SK-N-SH (cell line): Measurements from ENCODE around the gene CACNA1D. TPM values are rescaled to one million over a fixed set of nuclear protein-coding genes. Genes with fewer than 3 reads are reported as not detected.

Experiments
- CTCF ChIA-PET: fragments of 300-600, 350-600 bp; formaldehyde crosslinking; extraction: SDS; loops from one replicate; lab custom pipeline; 2021; lab: Yijun Ruan, JAX
- POLR2A ChIA-PET: fragments of 350-600 bp; sonication (Branson Sonifier 250); formaldehyde crosslinking; extraction: SDS; loops from one replicate; lab custom pipeline; 2020; ENCODE audit warnings: antibody characterized with exemption, inconsistent platforms; lab: Yijun Ruan, JAX
- DNase-seq: peaks from one replicate; pipeline ENCODE4 v3.0.0; 2012
- H2AFZ ChIP-seq: fragments of 200-600 bp; sonication (generic); 2 replicates; pipeline ENCODE4 v1.8.1; 2016; ENCODE audit warnings: antibody characterized with exemption, mild to moderate bottlenecking, low read depth
- H3F3A ChIP-seq: fragments of 200-600 bp; sonication (generic); replicated peaks from 2 replicates; pipeline ENCODE3; 2016; ENCODE audit warnings: antibody characterized with exemption, mild to moderate bottlenecking; ENCODE audit not compliant: insufficient read depth
- H3K27ac ChIP-seq, 2 experiments: fragments of 200-500 bp in 1 of 2; fragments of 200-600 bp in 1 of 2; sonication (Bioruptor generic) in 1 of 2; sonication (generic), shearing (Covaris generic) in 1 of 2; 2 replicates each; pipeline versions ENCODE4 v1.5.1 to v1.6.1; 2014 to 2016; ENCODE audit warnings: low read depth in 2 of 2, inconsistent platforms in 1 of 2, low read length in 1 of 2, mild to moderate bottlenecking in 1 of 2, mixed read lengths in 1 of 2
- H3K27me3 ChIP-seq: fragments of 200-600 bp; sonication (generic), shearing (Covaris generic); 2 replicates; pipeline ENCODE4 v1.6.1; 2016; ENCODE audit warnings: mixed run types; ENCODE audit not compliant: insufficient read depth
- H3K36me3 ChIP-seq, 2 experiments: fragments of 200-500 bp in 1 of 2; fragments of 200-600 bp in 1 of 2; sonication (Bioruptor generic) in 1 of 2; sonication (generic) in 1 of 2; replicated peaks in 1 of 2; 2 replicates each; pipeline versions ENCODE3 to v1.5.1; 2014 to 2016; ENCODE audit warnings: low read length in 1 of 2, mild to moderate bottlenecking in 1 of 2; ENCODE audit not compliant: insufficient read depth in 2 of 2, control insufficient read depth in 1 of 2
- H3K4me1 ChIP-seq, 2 experiments: fragments of 200-500 bp in 1 of 2; fragments of 200-600 bp in 1 of 2; sonication (Bioruptor generic) in 1 of 2; sonication (generic), shearing (Covaris generic) in 1 of 2; 2 replicates each; pipeline versions ENCODE4 v1.5.1 to v1.6.1; 2014 to 2016; ENCODE audit warnings: low read depth in 1 of 2, low read length in 1 of 2, mixed run types in 1 of 2; ENCODE audit not compliant: insufficient read depth in 2 of 2, control insufficient read depth in 1 of 2
- H3K4me2 ChIP-seq: fragments of 200-600 bp; sonication (generic), shearing (Covaris generic); 2 replicates; pipeline ENCODE4 v1.6.1; 2017; ENCODE audit warnings: mixed run types
- H3K4me3 ChIP-seq, 2 experiments: fragments of 200-500 bp in 1 of 2; fragments of 200-600 bp in 1 of 2; sonication (Bioruptor generic) in 1 of 2; sonication (generic), shearing (Covaris generic) in 1 of 2; 2 replicates each; pipeline versions ENCODE4 v1.5.1 to v1.8.1; 2014 to 2016; ENCODE audit warnings: low read depth in 2 of 2, inconsistent platforms in 1 of 2, low read length in 1 of 2, mild to moderate bottlenecking in 1 of 2, mixed read lengths in 1 of 2, moderate library complexity in 1 of 2
- H3K79me2 ChIP-seq: fragments of 200-600 bp; sonication (generic); 2 replicates; pipeline ENCODE4 v1.8.1; 2017; ENCODE audit warnings: mild to moderate bottlenecking; ENCODE audit not compliant: insufficient read depth
- H3K9ac ChIP-seq: fragments of 200-600 bp; sonication (generic); 2 replicates; pipeline ENCODE4 v1.6.1; 2017; ENCODE audit warnings: mixed run types
- H3K9me2 ChIP-seq: fragments of 200-600 bp; sonication (generic); 2 replicates; pipeline ENCODE4 v1.6.1; 2017; ENCODE audit warnings: mixed run types
- H3K9me3 ChIP-seq: fragments of 200-600 bp; sonication (generic); 2 replicates; pipeline ENCODE4 v1.6.1; 2017; ENCODE audit warnings: mixed run types, mild to moderate bottlenecking, moderate library complexity
- H4K20me1 ChIP-seq: fragments of 200-600 bp; sonication (generic); 2 replicates; pipeline ENCODE4 v1.6.1; 2017; ENCODE audit warnings: mild to moderate bottlenecking, mixed run types; ENCODE audit not compliant: insufficient read depth
- CHD2 ChIP-seq: fragments of 150-350 bp; IDR thresholded peaks from 2 replicates; pipeline ENCODE4 v1.6.1; 2018; ENCODE audit warnings: low read length; ENCODE audit not compliant: partially characterized antibody
- ELF1 ChIP-seq: IDR thresholded peaks from 2 replicates; pipeline ENCODE4 v1.4.0; 2012
- EP300 ChIP-seq, 2 experiments: IDR thresholded peaks; 2 replicates each; pipeline versions ENCODE4 v1.4.0 to v1.6.1; 2012; ENCODE audit warnings: borderline replicate concordance in 1 of 2, low read depth in 1 of 2, low read length in 1 of 2
- EZH2phosphoT487 ChIP-seq: fragments of 200-600 bp; sonication (generic); IDR thresholded peaks from 2 replicates; pipeline ENCODE4 v1.6.1; 2017; ENCODE audit warnings: low read depth, mixed run types, mild to moderate bottlenecking, antibody characterized with exemption, moderate library complexity, borderline replicate concordance
- FOSL2 ChIP-seq: IDR thresholded peaks from 2 replicates; pipeline ENCODE4 v1.4.0; 2012; ENCODE audit warnings: low read depth, mild to moderate bottlenecking, moderate library complexity, borderline replicate concordance
- FOXM1 ChIP-seq: IDR thresholded peaks from 2 replicates; pipeline ENCODE4 v1.4.0; 2012; ENCODE audit warnings: low read depth, mild to moderate bottlenecking
- GABPA ChIP-seq: IDR thresholded peaks from 2 replicates; pipeline ENCODE4 v1.4.0; 2012; ENCODE audit warnings: low read depth, mild to moderate bottlenecking
- GATA2 ChIP-seq: sonication (generic); formaldehyde crosslinking; IDR thresholded peaks from 2 replicates; pipeline ENCODE4 v1.5.0; 2020; ENCODE audit warnings: mild to moderate bottlenecking, missing genetic modification reagents
- JUND ChIP-seq: IDR thresholded peaks from 2 replicates; pipeline ENCODE4 v1.4.0; 2012
- MXI1 ChIP-seq: IDR thresholded peaks from 2 replicates; pipeline ENCODE4 v1.6.1; 2012; ENCODE audit warnings: mild to moderate bottlenecking, low read depth, low read length, improper control_type of control experiment
- NFIC ChIP-seq: IDR thresholded peaks from 2 replicates; pipeline ENCODE4 v1.4.0; 2012; ENCODE audit warnings: borderline replicate concordance
- NRF1 ChIP-seq: IDR thresholded peaks from 2 replicates; pipeline ENCODE4 v1.6.1; 2012; ENCODE audit warnings: low read depth, mild to moderate bottlenecking, low read length
- POLR2AphosphoS5 ChIP-seq: IDR thresholded peaks from 2 replicates; pipeline ENCODE4 v1.6.1; 2012; ENCODE audit warnings: low read depth, low read length
- RAD21 ChIP-seq: IDR thresholded peaks from 2 replicates; pipeline ENCODE4 v1.6.1; 2012; ENCODE audit warnings: mild to moderate bottlenecking, low read length
- RXRA ChIP-seq: IDR thresholded peaks from 2 replicates; pipeline ENCODE4 v1.4.0; 2012; ENCODE audit warnings: low read depth, mild to moderate bottlenecking, borderline replicate concordance
- SMC3 ChIP-seq: IDR thresholded peaks from 2 replicates; pipeline ENCODE4 v1.6.1; 2012; ENCODE audit warnings: low read depth, low read length, improper control_type of control experiment
- TAF1 ChIP-seq: IDR thresholded peaks from 2 replicates; pipeline ENCODE4 v1.6.1; 2012; ENCODE audit warnings: low read depth, mild to moderate bottlenecking, low read length, moderate library complexity, borderline replicate concordance
- WGBS: methylation state at CpG from one replicate; pipeline ENCODE4 v1.1.6; 2017; ENCODE audit warnings: low lambda C conversion rate; 5-methylcytosine and 5-hydroxymethylcytosine counted together
- polyA plus RNA-seq, 3 experiments: library from polyadenylated mRNA; depleted of rRNA; stranded (reverse); fragments of >200 nt; gene quantifications; 2 replicates each; pipeline ENCODE4 v1.2.3, GENCODE V29; 2012
- TF ChIP-seq, protein P1 (sequence below): IDR thresholded peaks from 2 replicates; pipeline ENCODE4 v1.4.0; 2012; ENCODE audit warnings: low read depth, borderline replicate concordance
- TF ChIP-seq, protein P2 (sequence below): IDR thresholded peaks from 2 replicates; pipeline ENCODE4; 2012

The CACNA1D gene
- polyA plus RNA-seq, 1 of the 3 experiments (the other 2 are of a cell fraction): 0.12 TPM

DNA sequence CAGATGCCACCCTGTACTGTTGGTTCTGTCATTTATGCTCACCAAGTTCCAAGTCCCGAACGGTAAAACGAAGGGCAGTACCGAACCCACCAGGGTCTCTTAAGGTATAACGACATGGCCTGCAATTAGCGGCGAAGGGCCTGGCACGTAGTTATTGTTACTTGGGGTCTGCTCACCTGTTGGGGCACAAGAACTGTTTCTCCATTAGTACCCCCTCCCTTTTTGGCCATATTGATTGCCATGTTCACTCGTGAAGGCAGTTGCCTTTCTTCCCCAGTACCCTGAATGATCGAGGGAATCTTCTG lies 352.4 kb downstream of the CACNA1D start:
- TF ChIP-seq GABPA (no peak), MXI1 (no peak), SMC3 (no peak), FOXM1 (no peak), EP300 (IDR thresholded peaks at IDR 0.05; ENCODE audit: borderline replicate concordance in 1 of 2, low read depth in 1 of 2, low read length in 1 of 2) (no peak), POLR2AphosphoS5 (no peak), RXRA (no peak), TAF1 (no peak), RAD21 (no peak), CHD2 (no peak), GATA2 (CRISPR knock-in tag) (no peak), EZH2phosphoT487 (no peak), NRF1 (no peak), JUND (no peak)
- TF ChIP-seq, protein P1, sequence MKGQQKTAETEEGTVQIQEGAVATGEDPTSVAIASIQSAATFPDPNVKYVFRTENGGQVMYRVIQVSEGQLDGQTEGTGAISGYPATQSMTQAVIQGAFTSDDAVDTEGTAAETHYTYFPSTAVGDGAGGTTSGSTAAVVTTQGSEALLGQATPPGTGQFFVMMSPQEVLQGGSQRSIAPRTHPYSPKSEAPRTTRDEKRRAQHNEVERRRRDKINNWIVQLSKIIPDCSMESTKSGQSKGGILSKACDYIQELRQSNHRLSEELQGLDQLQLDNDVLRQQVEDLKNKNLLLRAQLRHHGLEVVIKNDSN: no peak
- Histone ChIP-seq H3K36me3 (no peaks in the 10 kb centered on the region), H3F3A (no peaks in the 10 kb centered on the region), H3K4me1 (peaks cover 0 to 8% of the 10 kb centered on the region in 2 experiments; a peak in 1 of 4 replicates), H3K79me2 (no peaks in the 10 kb centered on the region), H3K9ac (no peak overlapping the region), H3K27me3 (peaks cover 30% of the 10 kb centered on the region), H3K27ac (no peak overlapping the region), H3K4me3 (no peak overlapping the region), H3K4me2 (peak overlapping the region; percentile 72; the same call in 1 of the 2 replicates), H2AFZ (no peak overlapping the region), H3K9me2 (no peaks in the 10 kb centered on the region), H4K20me1 (no peaks in the 10 kb centered on the region), H3K9me3 (no peaks in the 10 kb centered on the region)
- ChIA-PET CTCF (no interaction called here), POLR2A (no interaction called here)
- 81% methylated on average over 2 of the region's 10 CpGs for WGBS
- DNase-seq: no peak

DNA sequence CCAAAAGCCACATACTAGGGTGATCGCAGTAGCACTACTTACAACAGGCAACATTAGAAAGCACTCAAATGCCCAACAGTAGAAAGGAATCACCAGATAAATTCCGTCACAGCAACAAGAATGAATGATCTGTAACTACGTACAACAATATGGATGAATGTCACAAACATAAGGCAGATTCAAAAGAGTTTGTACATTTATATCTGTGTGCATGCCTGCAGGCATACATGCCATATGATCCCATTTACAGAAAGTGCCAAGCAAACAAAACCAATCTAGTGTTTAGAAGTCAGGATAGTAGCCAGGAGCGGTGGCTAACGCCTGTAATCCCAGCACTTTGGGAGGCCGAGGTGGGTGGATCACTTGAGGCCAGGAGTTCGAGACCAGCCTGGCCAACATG lies 355.5 kb downstream of the CACNA1D start:
- no peaks in the 10 kb centered on the region for H3K9me2 ChIP-seq
- H4K20me1 ChIP-seq: no peaks in the 10 kb centered on the region

More for the DNA sequence above, 355.5 kb downstream of the CACNA1D start:
- Histone ChIP-seq H3K9me3 (no peaks in the 10 kb centered on the region), H3K79me2 (no peaks in the 10 kb centered on the region), H3F3A (no peaks in the 10 kb centered on the region), H3K36me3 (no peaks in the 10 kb centered on the region), H3K9ac (no peak overlapping the region), H2AFZ (no peak overlapping the region), H3K4me1 (peaks cover 0 to 8% of the 10 kb centered on the region in 2 experiments; a peak in 1 of 4 replicates), H3K27ac (no peak overlapping the region), H3K4me3 (no peak overlapping the region), H3K4me2 (no peak overlapping the region), H3K27me3 (peaks cover 21% of the 10 kb centered on the region)
- TF ChIP-seq GATA2 (CRISPR knock-in tag): no peak
- TF ChIP-seq FOSL2: no peak
- TF ChIP-seq, protein P2, sequence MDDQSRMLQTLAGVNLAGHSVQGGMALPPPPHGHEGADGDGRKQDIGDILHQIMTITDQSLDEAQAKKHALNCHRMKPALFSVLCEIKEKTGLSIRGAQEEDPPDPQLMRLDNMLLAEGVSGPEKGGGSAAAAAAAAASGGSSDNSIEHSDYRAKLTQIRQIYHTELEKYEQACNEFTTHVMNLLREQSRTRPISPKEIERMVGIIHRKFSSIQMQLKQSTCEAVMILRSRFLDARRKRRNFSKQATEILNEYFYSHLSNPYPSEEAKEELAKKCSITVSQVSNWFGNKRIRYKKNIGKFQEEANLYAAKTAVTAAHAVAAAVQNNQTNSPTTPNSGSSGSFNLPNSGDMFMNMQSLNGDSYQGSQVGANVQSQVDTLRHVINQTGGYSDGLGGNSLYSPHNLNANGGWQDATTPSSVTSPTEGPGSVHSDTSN: no peak
- TF ChIP-seq NFIC: no peak
- TF ChIP-seq ELF1: no peak
- TF ChIP-seq RAD21: no peak
- no peak for TF ChIP-seq EZH2phosphoT487
- POLR2A ChIA-PET: no interaction called here
- CTCF ChIA-PET: interaction anchor here (1.8 kb wide), 1 partner anchor 475 kb away, joined by 4 read pairs; no protein-coding TSS in a partner anchor
- DNase-seq: no peak
- WGBS: 86% methylated on average over 7 of the region's 7 CpGs
